HG02943 (cell line): Measurements from ENCODE around the gene OR6J1.

Experiments used
- ATAC-seq: cut with Tn5 transposase; IDR thresholded peaks from one replicate; pipeline ENCODE4 v1.9.1; 2021; ENCODE audit warnings: mild to moderate bottlenecking, low read depth, moderate library complexity; ENCODE audit not compliant: unreplicated experiment

Gene OR6J1

DNA sequence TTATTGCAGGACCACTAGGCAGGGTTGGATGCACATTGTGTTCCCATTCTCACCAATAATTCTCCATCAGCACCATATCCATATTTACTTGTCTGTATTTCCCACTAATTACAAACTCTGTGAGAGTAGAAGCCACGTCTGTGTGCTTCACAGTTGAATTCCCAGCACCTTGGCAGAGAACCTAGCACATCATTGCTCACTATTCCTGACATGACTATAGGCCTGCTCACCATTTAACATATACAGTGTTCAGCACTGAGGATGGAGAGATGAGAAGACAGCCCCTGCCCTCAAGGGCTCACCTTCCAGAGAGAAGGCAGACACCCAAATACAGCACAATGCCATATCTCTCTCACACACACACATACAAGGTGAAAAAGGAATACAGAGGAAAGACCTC lies 60.2 kb downstream of the OR6J1 start:
- no peak for ATAC-seq
